Vagina (tissue), 2 donors: ENCODE results near the gene GABARAPL1. TPM values are rescaled to one million over a fixed set of nuclear protein-coding genes. Genes with fewer than 3 reads are reported as not detected.

Source experiments
- DNase-seq, 2 donors: peaks; one replicate each; pipeline ENCODE4 v3.0.0-alpha.2; 2017; ENCODE audit errors: extremely low spot score in 2 of 2
- H3K27ac ChIP-seq: fragments of 200-600 bp; sonication (generic); one replicate; pipeline ENCODE4 v1.5.1; 2019
- H3K27me3 ChIP-seq: fragments of 200-600 bp; sonication (generic); one replicate; pipeline ENCODE4 v1.5.1; 2019
- H3K36me3 ChIP-seq, 2 donors: fragments of 200-600 bp; sonication (generic); one replicate each; pipeline ENCODE4 v1.5.1; 2017 to 2019
- H3K4me1 ChIP-seq: fragments of 200-600 bp; sonication (generic); one replicate; pipeline ENCODE4 v1.5.1; 2019
- H3K4me3 ChIP-seq, 2 donors: fragments of 200-600 bp; sonication (generic); 1 replicate in 1 of 2; 2 replicates in 1 of 2; pipeline ENCODE4 v1.5.1; 2016 to 2019
- H3K9me3 ChIP-seq: fragments of 200-600 bp; sonication (generic); one replicate; pipeline ENCODE4 v1.5.1; 2019
- POLR2A ChIP-seq, 2 donors: fragments of 450-650 bp; IDR thresholded peaks; one replicate each; pipeline ENCODE4 v1.6.1; 2017; ENCODE audit warnings: antibody characterized with exemption in 2 of 2, mild to moderate bottlenecking in 2 of 2, moderate library complexity in 2 of 2
- POLR2AphosphoS5 ChIP-seq, 2 donors: sonication (generic); formaldehyde crosslinking; IDR thresholded peaks; one replicate each; pipeline ENCODE4 v1.9.0; 2017; ENCODE audit warnings: antibody characterized with exemption in 2 of 2, mild to moderate bottlenecking in 2 of 2, low read depth in 1 of 2; ENCODE audit not compliant: insufficient read depth in 1 of 2
- intact Hi-C: fragments of 100-400 bp; cut with DNase I; formaldehyde crosslinking; loops from one replicate; pipeline ENCODE4 v1.15.1; 2023
- total RNA-seq: library from RNA; depleted of rRNA; stranded (reverse); fragments of >200 nt; gene quantifications from one replicate; pipeline ENCODE4 v1.2.3, GENCODE V29; 2016
- TF ChIP-seq, protein P1 (sequence below), 3 experiments: fragments of 450-650 bp in 2 of 3; fragments of 200-600 bp in 1 of 3; sonication (generic) in 1 of 3; IDR thresholded peaks; one replicate each; pipeline ENCODE4 v1.5.1; 2017 to 2019; ENCODE audit warnings: antibody characterized with exemption in 3 of 3, mild to moderate bottlenecking in 2 of 3, moderate library complexity in 2 of 3

The GABARAPL1 gene
- total RNA-seq, 1 donor from 2014 or later, result 90.6 TPM

DNA sequence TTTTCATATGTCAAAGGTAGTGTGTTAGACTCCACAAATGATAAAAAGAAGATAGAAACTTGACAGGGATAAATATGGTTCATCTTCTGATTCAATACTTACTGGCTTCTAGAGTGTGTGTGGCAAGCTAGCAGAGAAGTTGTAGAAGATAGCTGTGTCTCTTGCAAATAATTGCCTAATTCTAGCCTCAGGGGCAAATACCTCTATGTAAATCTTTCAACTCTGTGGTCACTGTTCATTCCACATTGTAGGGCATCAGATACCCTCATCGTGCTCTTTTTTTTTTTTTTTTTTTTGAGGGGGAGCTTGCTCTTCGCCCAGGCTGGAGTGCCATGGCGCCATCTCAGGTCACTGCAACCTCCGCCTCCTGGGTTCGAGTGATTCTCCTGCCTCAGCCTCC lies 42.5 kb upstream of the GABARAPL1 start:
- H3K4me1 ChIP-seq, result no peaks in the 10 kb centered on the region
- no peaks in the 10 kb centered on the region for H3K36me3 ChIP-seq
- TF ChIP-seq POLR2A (IDR thresholded peaks at IDR 0.05), result no peak
- TF ChIP-seq, protein P1, sequence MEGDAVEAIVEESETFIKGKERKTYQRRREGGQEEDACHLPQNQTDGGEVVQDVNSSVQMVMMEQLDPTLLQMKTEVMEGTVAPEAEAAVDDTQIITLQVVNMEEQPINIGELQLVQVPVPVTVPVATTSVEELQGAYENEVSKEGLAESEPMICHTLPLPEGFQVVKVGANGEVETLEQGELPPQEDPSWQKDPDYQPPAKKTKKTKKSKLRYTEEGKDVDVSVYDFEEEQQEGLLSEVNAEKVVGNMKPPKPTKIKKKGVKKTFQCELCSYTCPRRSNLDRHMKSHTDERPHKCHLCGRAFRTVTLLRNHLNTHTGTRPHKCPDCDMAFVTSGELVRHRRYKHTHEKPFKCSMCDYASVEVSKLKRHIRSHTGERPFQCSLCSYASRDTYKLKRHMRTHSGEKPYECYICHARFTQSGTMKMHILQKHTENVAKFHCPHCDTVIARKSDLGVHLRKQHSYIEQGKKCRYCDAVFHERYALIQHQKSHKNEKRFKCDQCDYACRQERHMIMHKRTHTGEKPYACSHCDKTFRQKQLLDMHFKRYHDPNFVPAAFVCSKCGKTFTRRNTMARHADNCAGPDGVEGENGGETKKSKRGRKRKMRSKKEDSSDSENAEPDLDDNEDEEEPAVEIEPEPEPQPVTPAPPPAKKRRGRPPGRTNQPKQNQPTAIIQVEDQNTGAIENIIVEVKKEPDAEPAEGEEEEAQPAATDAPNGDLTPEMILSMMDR (IDR thresholded peaks at IDR 0.05), result no peak
- no peak for DNase-seq
- intact Hi-C loops, result no loop called here
- no peak overlapping the region for H3K27ac ChIP-seq
- H3K9me3 ChIP-seq, result no peaks in the 10 kb centered on the region
- H3K4me3 ChIP-seq, result no peak overlapping the region
- H3K27me3 ChIP-seq, result no peaks in the 10 kb centered on the region

DNA sequence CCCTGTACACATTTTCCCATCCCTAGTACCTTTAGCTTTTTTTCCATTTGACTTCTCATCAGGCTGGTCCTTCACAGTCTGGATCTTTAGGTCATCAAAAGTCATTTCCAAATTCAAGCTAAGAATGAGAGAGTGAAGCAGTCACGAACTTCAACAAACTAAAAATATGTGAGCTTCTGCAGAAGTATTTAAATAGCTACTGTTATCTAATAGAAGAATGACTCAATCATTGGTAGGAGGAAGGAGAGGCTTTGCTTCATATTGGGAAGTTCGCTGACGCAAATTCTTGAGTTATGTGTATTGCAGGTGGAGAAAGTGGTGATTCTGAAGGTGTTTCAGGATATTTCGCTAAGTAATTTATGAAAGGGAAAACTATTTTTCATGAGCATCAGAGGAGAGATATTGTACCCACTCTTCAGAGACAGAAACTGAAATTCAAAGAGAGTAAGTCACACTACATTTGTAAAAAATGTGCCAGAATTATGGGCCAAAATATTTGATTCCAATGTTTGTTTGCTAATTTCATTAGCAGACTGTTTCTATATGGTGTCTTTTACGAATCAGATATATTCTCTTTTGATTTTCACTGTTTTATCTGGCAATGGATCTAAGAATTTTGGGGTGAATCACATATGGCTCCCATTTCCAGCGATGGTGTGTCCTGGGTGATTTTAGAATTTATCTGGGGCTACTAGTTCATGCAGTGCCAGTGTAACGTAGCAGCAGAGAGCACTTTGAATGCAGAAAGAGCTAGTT lies 40.5 kb upstream of the GABARAPL1 start, which contains the start of gene OLR1:
Gene OLR1 (minus strand): TSS at position 160 of the 756 bp plus-strand sequence. CDS start 55 bp downstream, at position 105.
- Histone ChIP-seq H3K27ac (no peak within 1 kb of the TSS), H3K4me1 (no peaks in the 10 kb centered on the region), H3K36me3 (no peaks in the 10 kb centered on the region), H3K4me3 (no peak within 1 kb of the TSS), H3K27me3 (no peaks in the 10 kb centered on the region), H3K9me3 (no peaks in the 10 kb centered on the region)
- no peak for DNase-seq
- intact Hi-C loops, result no loop called here
- TF ChIP-seq, protein P1 (IDR thresholded peaks at IDR 0.05), result no peak
- TF ChIP-seq POLR2A (IDR thresholded peaks at IDR 0.05) (no peak), POLR2AphosphoS5 (IDR thresholded peaks at IDR 0.05; ENCODE audit: insufficient read depth in 1 of 2, low read depth in 1 of 2) (no peak)

DNA sequence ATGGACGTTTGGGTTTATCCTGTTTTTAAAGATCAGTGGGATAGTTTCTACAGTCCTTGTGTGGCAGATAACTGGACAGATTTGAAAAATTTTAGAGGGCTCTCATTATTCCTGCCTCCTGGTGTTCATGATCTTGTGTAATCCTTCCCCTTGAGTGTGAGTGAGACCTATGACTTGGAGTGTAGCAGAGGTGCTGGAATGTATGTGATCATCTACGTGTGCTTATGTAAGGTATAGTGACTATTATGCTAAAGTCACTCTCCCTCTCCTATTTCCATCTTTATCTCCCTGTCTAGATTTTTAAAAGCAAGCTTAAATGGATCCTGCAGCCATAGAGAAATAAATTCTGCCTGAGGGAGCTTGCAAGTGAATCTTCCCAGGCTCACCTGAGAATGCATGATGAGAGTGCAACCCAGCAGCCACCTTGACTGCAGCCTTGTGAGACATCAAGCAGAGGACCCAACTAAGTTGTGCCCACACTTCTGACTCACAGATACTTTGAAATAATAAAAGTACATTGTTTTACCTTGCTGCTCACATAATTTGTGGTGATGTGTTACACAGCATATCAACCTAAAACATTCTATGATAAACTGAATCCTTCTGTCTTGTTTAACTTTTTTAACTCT lies 37.6 kb upstream of the GABARAPL1 start:
- no peak for DNase-seq
- intact Hi-C loops, result no loop called here
- Histone ChIP-seq H3K9me3 (no peaks in the 10 kb centered on the region), H3K27me3 (no peaks in the 10 kb centered on the region), H3K4me3 (no peak overlapping the region), H3K36me3 (no peaks in the 10 kb centered on the region), H3K4me1 (no peaks in the 10 kb centered on the region), H3K27ac (no peak overlapping the region)
- TF ChIP-seq, protein P1 (IDR thresholded peaks at IDR 0.05), result no peak
- TF ChIP-seq POLR2A (IDR thresholded peaks at IDR 0.05), result no peak
- no peak for TF ChIP-seq POLR2AphosphoS5 (IDR thresholded peaks at IDR 0.05; ENCODE audit: insufficient read depth in 1 of 2, low read depth in 1 of 2)

DNA sequence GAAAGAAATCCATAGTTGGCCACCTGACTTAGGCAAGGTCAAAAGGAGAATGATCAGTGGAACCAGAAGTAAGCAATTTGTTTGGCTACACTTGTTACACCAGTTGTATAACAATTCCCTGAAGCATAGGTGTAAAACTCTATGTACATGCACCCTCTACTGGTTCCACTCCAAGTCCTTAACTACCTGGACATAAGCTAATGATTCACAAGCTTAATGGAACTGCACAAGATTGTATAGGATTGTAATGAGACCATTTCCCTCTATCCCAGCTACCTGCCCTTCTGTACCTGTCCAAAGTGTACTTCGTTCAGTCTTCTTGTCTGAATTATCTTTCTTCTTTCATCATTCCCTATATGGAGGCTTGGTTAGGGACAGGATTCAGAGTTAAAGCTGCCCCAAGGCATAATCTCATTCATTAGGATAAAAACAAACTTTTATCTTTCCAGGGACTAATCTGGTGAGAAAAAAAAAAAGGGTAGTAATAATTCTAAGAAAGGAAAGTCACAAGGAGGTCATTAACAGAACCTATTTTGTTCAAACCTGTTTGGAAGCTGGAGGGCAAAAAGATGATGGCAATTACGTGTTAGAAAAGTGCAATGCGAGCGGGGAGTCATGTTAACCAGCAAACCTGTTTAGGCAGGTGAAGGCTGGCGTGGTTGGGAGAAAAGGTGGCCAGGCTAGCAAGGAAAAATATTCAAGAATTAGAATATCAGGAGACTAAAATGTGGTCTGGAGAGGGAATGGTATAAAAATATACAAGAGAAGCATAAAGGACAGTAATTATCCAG lies 36.6 kb upstream of the GABARAPL1 start:
- H3K27me3 ChIP-seq, result no peaks in the 10 kb centered on the region

More for the DNA sequence above, 36.6 kb upstream of the GABARAPL1 start:
- TF ChIP-seq POLR2A (IDR thresholded peaks at IDR 0.05), result no peak
- peak in 1 of 2 donors; percentile 51 for TF ChIP-seq POLR2AphosphoS5 (IDR thresholded peaks at IDR 0.05; ENCODE audit: insufficient read depth in 1 of 2, low read depth in 1 of 2)
- TF ChIP-seq, protein P1 (IDR thresholded peaks at IDR 0.05), result no peak
- H3K4me1 ChIP-seq, result no peaks in the 10 kb centered on the region
- no peaks in the 10 kb centered on the region for H3K9me3 ChIP-seq
- DNase-seq, result no peak
- intact Hi-C loops, result no loop called here
- no peaks in the 10 kb centered on the region for H3K36me3 ChIP-seq
- H3K27ac ChIP-seq, result no peak overlapping the region
- H3K4me3 ChIP-seq, result no peak overlapping the region
